HCT116 (cell line): Measurements from ENCODE around the gene DYRK1B. TPM values are rescaled to one million over a fixed set of nuclear protein-coding genes. Genes with fewer than 3 reads are reported as not detected.

Source experiments
- ATAC-seq: fragments of 200-7000 bp; cut with Tn5 transposase; 2 replicates; pipeline ENCODE4 v1.9.1; 2020; ENCODE audit warnings: mild to moderate bottlenecking, moderate library complexity
- BruUV-seq: library from RNA; stranded (reverse); fragments of 400-500 nt; replicated peaks from 2 replicates; lab custom pipeline; 2021; lab: Mats Ljungman, UMichigan
- CTCF ChIA-PET: fragments of 300-600 bp; sonication (Branson Sonifier 250); formaldehyde crosslinking; loops from one replicate; lab custom pipeline; 2021; ENCODE audit warnings: antibody characterized with exemption; lab: Charles Lee
- POLR2A ChIA-PET: fragments of 300-600, 350-600 bp; sonication (Branson Sonifier 250); formaldehyde crosslinking; loops from one replicate; lab custom pipeline; 2021; ENCODE audit warnings: antibody characterized with exemption; lab: Charles Lee
- RAD21 ChIA-PET, 2 experiments: fragments of 300-600 bp; sonication (Branson Sonifier 250); formaldehyde crosslinking; loops; one replicate each; lab custom pipeline; 2023; ENCODE audit warnings: low total read pairs in 2 of 2; ENCODE audit not compliant: uncharacterized antibody in 2 of 2, unreplicated experiment in 2 of 2, low non-redundant PET in 1 of 2; lab: Charles Lee
- DNase-seq: peaks from one replicate; pipeline ENCODE4 v3.0.0-alpha.2; 2010; ENCODE audit warnings: low read depth, low spot score
- H2AFZ ChIP-seq: fragments of 200-600 bp; shearing (Covaris generic), sonication (generic); 2 replicates; pipeline ENCODE4 v1.6.1; 2017; ENCODE audit warnings: low read depth, mixed run types, mixed read lengths, antibody characterized with exemption, low read length; ENCODE audit not compliant: poor library complexity, severe bottlenecking
- H3K27ac ChIP-seq: 2 replicates; pipeline ENCODE4 v1.5.1; 2012; ENCODE audit warnings: low read depth, low read length
- H3K27me3 ChIP-seq: fragments of 200-600 bp; sonication (generic); 2 replicates; pipeline ENCODE4 v1.6.1; 2016; ENCODE audit warnings: mixed run types, low read length, mixed read lengths; ENCODE audit not compliant: insufficient read depth
- H3K36me3 ChIP-seq, 2 experiments: fragments of 200-500 bp in 1 of 2; fragments of 200-600 bp in 1 of 2; sonication (Bioruptor generic) in 1 of 2; sonication (generic) in 1 of 2; 2 replicates each; pipeline versions ENCODE4 v1.5.1 to v1.6.1; 2014 to 2016; ENCODE audit warnings: low read length in 2 of 2, inconsistent platforms in 1 of 2, mixed read lengths in 1 of 2, mixed run types in 1 of 2; ENCODE audit not compliant: insufficient read depth in 2 of 2, control insufficient read depth in 1 of 2
- H3K4me1 ChIP-seq, 2 experiments: fragments of 200-600 bp in 1 of 2; sonication (generic) in 1 of 2; 2 replicates each; pipeline versions ENCODE4 v1.5.1 to v1.6.1; 2012 to 2017; ENCODE audit warnings: low read length in 2 of 2, inconsistent platforms in 1 of 2, mild to moderate bottlenecking in 1 of 2, mixed read lengths in 1 of 2, mixed run types in 1 of 2, moderate library complexity in 1 of 2; ENCODE audit not compliant: insufficient read depth in 2 of 2, control insufficient read depth in 1 of 2
- H3K4me2 ChIP-seq: fragments of 200-600 bp; sonication (generic); 2 replicates; pipeline ENCODE4 v1.6.1; 2017; ENCODE audit warnings: mixed run types, low read length, mixed read lengths
- H3K4me3 ChIP-seq, 2 experiments: fragments of 200-600 bp in 1 of 2; sonication (generic) in 1 of 2; replicated peaks in 1 of 2; 2 replicates each; pipeline ENCODE4 v1.5.1; 2011 to 2016; ENCODE audit warnings: low read length in 2 of 2, control low read depth in 1 of 2, low read depth in 1 of 2, mild to moderate bottlenecking in 1 of 2, mixed read lengths in 1 of 2, mixed run types in 1 of 2
- H3K79me2 ChIP-seq: fragments of 200-600 bp; sonication (generic); 2 replicates; pipeline ENCODE4 v1.6.1; 2017; ENCODE audit warnings: mild to moderate bottlenecking, mixed run types, low read length, moderate library complexity, mixed read lengths; ENCODE audit not compliant: insufficient read depth
- H3K9ac ChIP-seq: fragments of 200-600 bp; sonication (generic); 2 replicates; pipeline ENCODE4 v1.6.1; 2016; ENCODE audit warnings: low read length, mixed read lengths
- H3K9me2 ChIP-seq: fragments of 200-600 bp; sonication (generic), shearing (Covaris generic); 2 replicates; pipeline ENCODE4 v1.6.1; 2017; ENCODE audit warnings: mixed run types, mild to moderate bottlenecking, moderate library complexity; ENCODE audit not compliant: insufficient read depth
- H3K9me3 ChIP-seq, 2 experiments: fragments of 200-500 bp in 1 of 2; fragments of 200-600 bp in 1 of 2; sonication (Bioruptor generic) in 1 of 2; sonication (generic) in 1 of 2; 2 replicates each; pipeline ENCODE4 v1.6.1; 2014 to 2017; ENCODE audit warnings: low read length in 2 of 2, mixed read lengths in 2 of 2, inconsistent platforms in 1 of 2, low read depth in 1 of 2, mild to moderate bottlenecking in 1 of 2, mixed run types in 1 of 2, moderate library complexity in 1 of 2; ENCODE audit not compliant: control insufficient read depth in 1 of 2, insufficient read depth in 1 of 2
- H4K20me1 ChIP-seq: fragments of 200-600 bp; sonication (generic), shearing (Covaris generic); 2 replicates; pipeline ENCODE4 v1.6.1; 2017; ENCODE audit warnings: mixed run types, mild to moderate bottlenecking, moderate library complexity; ENCODE audit not compliant: insufficient read depth
- CBX3 ChIP-seq: IDR thresholded peaks from 2 replicates; pipeline ENCODE4 v1.6.1; 2012; ENCODE audit warnings: low read depth
- CEBPB ChIP-seq: IDR thresholded peaks from 2 replicates; pipeline ENCODE4 v1.6.1; 2012; ENCODE audit warnings: low read depth
- CTCF ChIP-seq, 3 experiments: fragments of 200-600 bp in 1 of 3; sonication (generic) in 1 of 3; IDR thresholded peaks in 2 of 3; conservative IDR thresholded peaks in 1 of 3; 2 replicates each; pipeline ENCODE4 v1.5.1; 2012 to 2017; ENCODE audit warnings: low read depth in 2 of 3, low read length in 2 of 3, antibody characterized with exemption in 1 of 3, borderline replicate concordance in 1 of 3, control low read depth in 1 of 3, mild to moderate bottlenecking in 1 of 3, mixed read lengths in 1 of 3, mixed run types in 1 of 3, moderate library complexity in 1 of 3; ENCODE audit not compliant: insufficient read depth in 1 of 3
- EGR1 ChIP-seq: IDR thresholded peaks from 2 replicates; pipeline ENCODE4 v1.6.1; 2012; ENCODE audit warnings: low read depth
- ELF1 ChIP-seq: IDR thresholded peaks from 2 replicates; pipeline ENCODE4 v1.6.1; 2012; ENCODE audit warnings: low read depth, borderline replicate concordance
- EZH2 ChIP-seq: fragments of 200-600 bp; sonication (generic); IDR thresholded peaks from 2 replicates; pipeline ENCODE4 v1.6.1; 2017; ENCODE audit warnings: antibody characterized with exemption, mixed run types
- JUND ChIP-seq: IDR thresholded peaks from 2 replicates; pipeline ENCODE4 v1.6.1; 2012
- MAX ChIP-seq: IDR thresholded peaks from 2 replicates; pipeline ENCODE4 v1.6.1; 2012
- POLR2A ChIP-seq: IDR thresholded peaks from 2 replicates; pipeline ENCODE4 v1.7.0; 2011; ENCODE audit warnings: borderline replicate concordance; ENCODE audit not compliant: insufficient read depth, insufficient read length; ENCODE audit errors: extremely low read depth
- RAD21 ChIP-seq: IDR thresholded peaks from 2 replicates; pipeline ENCODE4 v1.6.1; 2012; ENCODE audit warnings: low read depth, mild to moderate bottlenecking
- SRF ChIP-seq: IDR thresholded peaks from 2 replicates; pipeline ENCODE4 v1.6.1; 2012; ENCODE audit warnings: low read depth
- TCF7L2 ChIP-seq: IDR thresholded peaks from 2 replicates; pipeline ENCODE4 v1.7.0; 2011; ENCODE audit warnings: borderline replicate concordance, inconsistent platforms; ENCODE audit not compliant: insufficient read depth, insufficient read length; ENCODE audit errors: extremely low read depth
- ZFX ChIP-seq: fragments of 450-650 bp; IDR thresholded peaks from 2 replicates; pipeline ENCODE4 v1.6.1; 2017
- ZNF274 ChIP-seq: fragments of 200-500 bp; sonication (Bioruptor generic); IDR thresholded peaks from 2 replicates; pipeline ENCODE4 v1.6.1; 2014; ENCODE audit warnings: mild to moderate bottlenecking, low read depth, low read length, inconsistent platforms
- intact Hi-C: fragments of 100-400 bp; cut with micrococcal nuclease; formaldehyde crosslinking; loops from 2 replicates; pipeline ENCODE4 v1.10.0; 2022
- total RNA-seq: library from RNA; stranded (reverse); gene quantifications from one replicate; pipeline ENCODE4 v1.2.1, GENCODE V29; 2021; ENCODE audit not compliant: unreplicated experiment
- TF ChIP-seq, protein P1 (sequence below): IDR thresholded peaks from 2 replicates; pipeline ENCODE4 v1.6.1; 2012; ENCODE audit warnings: low read depth
- TF ChIP-seq, protein P2 (sequence below): IDR thresholded peaks from 2 replicates; pipeline ENCODE4 v1.6.1; 2011; ENCODE audit warnings: mild to moderate bottlenecking, low read length, moderate library complexity; ENCODE audit not compliant: insufficient replicate concordance; ENCODE audit errors: extremely low read depth

The DYRK1B gene
- total RNA-seq, 1 experiment from 2014 or later, result 7.3 TPM

DNA sequence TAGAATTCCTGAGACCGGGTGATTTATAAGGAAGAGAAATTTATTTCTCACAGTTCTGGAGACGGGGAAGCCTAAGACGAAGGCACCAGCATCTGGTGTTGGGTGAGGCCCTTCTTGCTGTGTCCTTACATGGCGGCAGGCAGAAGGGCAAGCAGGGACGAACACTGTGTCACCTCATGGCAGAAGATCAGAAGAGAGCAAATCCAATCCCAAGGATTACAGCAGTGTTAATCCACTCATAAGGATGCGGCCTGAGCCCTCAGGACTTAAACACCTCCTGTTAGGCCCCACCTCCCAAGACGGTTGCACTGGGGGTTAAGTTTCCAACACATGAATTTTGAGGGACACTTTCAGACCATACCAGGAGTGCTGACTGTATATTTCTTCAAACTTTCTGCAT lies 18.9 kb upstream of the DYRK1B start (continued):
- TF ChIP-seq, protein P1, sequence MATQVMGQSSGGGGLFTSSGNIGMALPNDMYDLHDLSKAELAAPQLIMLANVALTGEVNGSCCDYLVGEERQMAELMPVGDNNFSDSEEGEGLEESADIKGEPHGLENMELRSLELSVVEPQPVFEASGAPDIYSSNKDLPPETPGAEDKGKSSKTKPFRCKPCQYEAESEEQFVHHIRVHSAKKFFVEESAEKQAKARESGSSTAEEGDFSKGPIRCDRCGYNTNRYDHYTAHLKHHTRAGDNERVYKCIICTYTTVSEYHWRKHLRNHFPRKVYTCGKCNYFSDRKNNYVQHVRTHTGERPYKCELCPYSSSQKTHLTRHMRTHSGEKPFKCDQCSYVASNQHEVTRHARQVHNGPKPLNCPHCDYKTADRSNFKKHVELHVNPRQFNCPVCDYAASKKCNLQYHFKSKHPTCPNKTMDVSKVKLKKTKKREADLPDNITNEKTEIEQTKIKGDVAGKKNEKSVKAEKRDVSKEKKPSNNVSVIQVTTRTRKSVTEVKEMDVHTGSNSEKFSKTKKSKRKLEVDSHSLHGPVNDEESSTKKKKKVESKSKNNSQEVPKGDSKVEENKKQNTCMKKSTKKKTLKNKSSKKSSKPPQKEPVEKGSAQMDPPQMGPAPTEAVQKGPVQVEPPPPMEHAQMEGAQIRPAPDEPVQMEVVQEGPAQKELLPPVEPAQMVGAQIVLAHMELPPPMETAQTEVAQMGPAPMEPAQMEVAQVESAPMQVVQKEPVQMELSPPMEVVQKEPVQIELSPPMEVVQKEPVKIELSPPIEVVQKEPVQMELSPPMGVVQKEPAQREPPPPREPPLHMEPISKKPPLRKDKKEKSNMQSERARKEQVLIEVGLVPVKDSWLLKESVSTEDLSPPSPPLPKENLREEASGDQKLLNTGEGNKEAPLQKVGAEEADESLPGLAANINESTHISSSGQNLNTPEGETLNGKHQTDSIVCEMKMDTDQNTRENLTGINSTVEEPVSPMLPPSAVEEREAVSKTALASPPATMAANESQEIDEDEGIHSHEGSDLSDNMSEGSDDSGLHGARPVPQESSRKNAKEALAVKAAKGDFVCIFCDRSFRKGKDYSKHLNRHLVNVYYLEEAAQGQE, result no peak
- TF ChIP-seq, protein P2, sequence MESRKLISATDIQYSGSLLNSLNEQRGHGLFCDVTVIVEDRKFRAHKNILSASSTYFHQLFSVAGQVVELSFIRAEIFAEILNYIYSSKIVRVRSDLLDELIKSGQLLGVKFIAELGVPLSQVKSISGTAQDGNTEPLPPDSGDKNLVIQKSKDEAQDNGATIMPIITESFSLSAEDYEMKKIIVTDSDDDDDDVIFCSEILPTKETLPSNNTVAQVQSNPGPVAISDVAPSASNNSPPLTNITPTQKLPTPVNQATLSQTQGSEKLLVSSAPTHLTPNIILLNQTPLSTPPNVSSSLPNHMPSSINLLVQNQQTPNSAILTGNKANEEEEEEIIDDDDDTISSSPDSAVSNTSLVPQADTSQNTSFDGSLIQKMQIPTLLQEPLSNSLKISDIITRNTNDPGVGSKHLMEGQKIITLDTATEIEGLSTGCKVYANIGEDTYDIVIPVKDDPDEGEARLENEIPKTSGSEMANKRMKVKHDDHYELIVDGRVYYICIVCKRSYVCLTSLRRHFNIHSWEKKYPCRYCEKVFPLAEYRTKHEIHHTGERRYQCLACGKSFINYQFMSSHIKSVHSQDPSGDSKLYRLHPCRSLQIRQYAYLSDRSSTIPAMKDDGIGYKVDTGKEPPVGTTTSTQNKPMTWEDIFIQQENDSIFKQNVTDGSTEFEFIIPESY, result no peak
- TF ChIP-seq CBX3 (no peak), EZH2 (no peak), ELF1 (no peak), SRF (no peak), TCF7L2 (no peak), POLR2A (no peak), CEBPB (no peak), ZNF274 (no peak)

- Histone ChIP-seq H3K27me3 (no peaks in the 10 kb centered on the region), H3K4me2 (no peak overlapping the region), H3K9ac (no peak overlapping the region), H3K9me2 (no peaks in the 10 kb centered on the region), H3K36me3 (no peaks in the 10 kb centered on the region), H2AFZ (no peak overlapping the region), H4K20me1 (no peaks in the 10 kb centered on the region), H3K27ac (no peak overlapping the region), H3K79me2 (peaks cover 3% of the 10 kb centered on the region), H3K4me3 (no peak overlapping the region), H3K4me1 (peaks cover 8 to 13% of the 10 kb centered on the region in 2 experiments), H3K9me3 (no peaks in the 10 kb centered on the region)
- no TSS peak for BruUV-seq
- CTCF ChIA-PET, result no interaction called here
- DNase-seq (no peak), ATAC-seq (no peak)
- RAD21 ChIA-PET, result no interaction called here
- POLR2A ChIA-PET, result no interaction called here
- intact Hi-C loops, result no loop called here
- TF ChIP-seq RAD21, result no peak
- no peak for TF ChIP-seq POLR2A
- no peak for TF ChIP-seq ZFX
- TF ChIP-seq CTCF (IDR thresholded peaks at IDR 0.05 in 2 of 3, conservative IDR thresholded peaks at IDR 0.05 in 1 of 3; ENCODE audit: borderline replicate concordance in 1 of 3, insufficient read depth in 1 of 3, low read depth in 2 of 3, low read length in 2 of 3), result no peak
- TF ChIP-seq MAX, result no peak
- no peak for TF ChIP-seq ZNF274
- TF ChIP-seq ELF1, result no peak
- TF ChIP-seq JUND, result no peak
- TF ChIP-seq EGR1, result no peak
- TF ChIP-seq, protein P2, result no peak
- no peak for TF ChIP-seq SRF
These were observed 16.9 kb upstream of the DYRK1B start for GRCh38 chr19:39850892-39851291.
